K562 (cell line): ENCODE measurements around the gene PRKAR2B. TPM values are rescaled to one million over a fixed set of nuclear protein-coding genes. Genes with fewer than 3 reads are reported as not detected.

Experiments used
- ARID1B ChIP-seq: fragments of 450-650 bp; IDR thresholded peaks from 2 replicates; pipeline ENCODE4 v1.6.1; 2016; ENCODE audit warnings: antibody characterized with exemption, mild to moderate bottlenecking, inconsistent platforms
- BCL6 ChIP-seq: fragments of 250-450 bp; sonication (Bioruptor Pico); IDR thresholded peaks from 2 replicates; pipeline ENCODE4 v1.4.0; 2020
- CAMTA2 ChIP-seq: fragments of 250-450 bp; sonication (Bioruptor Pico); conservative IDR thresholded peaks from 2 replicates; pipeline ENCODE4 v1.5.1; 2022
- CEBPB ChIP-seq: fragments of 450-650 bp; IDR thresholded peaks from 2 replicates; pipeline ENCODE4 v1.6.1; 2016; ENCODE audit warnings: missing genetic modification characterization, missing compliant biosample characterization
- CREM ChIP-seq: IDR thresholded peaks from 2 replicates; pipeline ENCODE4 v1.6.1; 2014; ENCODE audit warnings: antibody characterized with exemption, low read depth
- DDX20 ChIP-seq: fragments of 450-650 bp; IDR thresholded peaks from 2 replicates; pipeline ENCODE4 v1.6.1; 2016; ENCODE audit warnings: missing genetic modification characterization, low read depth, mild to moderate bottlenecking, missing compliant biosample characterization, moderate library complexity
- EHMT2 ChIP-seq: fragments of 450-650 bp; IDR thresholded peaks from 2 replicates; pipeline ENCODE4 v1.6.1; 2018; ENCODE audit warnings: antibody characterized with exemption
- ETV5 ChIP-seq: sonication (generic); formaldehyde crosslinking; IDR thresholded peaks from 2 replicates; pipeline ENCODE4 v1.4.0; 2020; ENCODE audit warnings: low read depth, mild to moderate bottlenecking, missing genetic modification reagents
- HMGN3 ChIP-seq: IDR thresholded peaks from 2 replicates; pipeline ENCODE4 v1.6.1; 2011; ENCODE audit warnings: borderline replicate concordance, low read depth, mild to moderate bottlenecking, mixed read lengths, low read length; ENCODE audit not compliant: insufficient read length; ENCODE audit errors: extremely low read depth
- KLF16 ChIP-seq: IDR thresholded peaks from 2 replicates; pipeline ENCODE4 v1.6.1; 2016; ENCODE audit warnings: antibody characterized with exemption
- LCOR ChIP-seq: sonication (generic); formaldehyde crosslinking; IDR thresholded peaks from 2 replicates; pipeline ENCODE4 v1.8.0; 2022; ENCODE audit warnings: mild to moderate bottlenecking, missing genetic modification reagents
- MAFG ChIP-seq: fragments of 450-650 bp; conservative IDR thresholded peaks from 2 replicates; pipeline ENCODE4 v1.6.1; 2016; ENCODE audit warnings: missing genetic modification characterization, missing compliant biosample characterization
- MECOM ChIP-seq: fragments of 250-450 bp; sonication (Bioruptor Pico); IDR thresholded peaks from 2 replicates; pipeline ENCODE4 v1.8.0; 2022; ENCODE audit warnings: inconsistent platforms
- MTA3 ChIP-seq: fragments of 450-650 bp; formaldehyde crosslinking; IDR thresholded peaks from 2 replicates; pipeline ENCODE4 v1.6.1; 2017; ENCODE audit warnings: mild to moderate bottlenecking, borderline replicate concordance
- SRF ChIP-seq, 2 experiments: fragments of 250-450, 450-650 bp in 1 of 2; sonication (Bioruptor Pico) in 1 of 2; sonication (generic) in 1 of 2; formaldehyde crosslinking; IDR thresholded peaks; 2 replicates each; pipeline versions ENCODE4 v1.5.0 to v1.5.1; 2020 to 2022; ENCODE audit warnings: mild to moderate bottlenecking in 1 of 2, missing genetic modification reagents in 1 of 2
- TAF1 ChIP-seq: IDR thresholded peaks from 2 replicates; pipeline ENCODE4 v1.6.1; 2011; ENCODE audit warnings: mild to moderate bottlenecking, low read length, moderate library complexity; ENCODE audit not compliant: insufficient read depth, control insufficient read depth, severe bottlenecking; ENCODE audit errors: extremely low read depth
- XRCC5 ChIP-seq: fragments of 200-400 bp; formaldehyde crosslinking; IDR thresholded peaks from 2 replicates; pipeline ENCODE4 v1.6.1; 2017; ENCODE audit warnings: low read depth, mild to moderate bottlenecking, low read length
- ZNF140 ChIP-seq: fragments of 250-450 bp; sonication (Bioruptor Pico); IDR thresholded peaks from 2 replicates; pipeline ENCODE4 v1.8.0; 2021; ENCODE audit warnings: moderate library complexity, mild to moderate bottlenecking, inconsistent platforms
- ZNF143 ChIP-seq: sonication (generic); formaldehyde crosslinking; IDR thresholded peaks from 2 replicates; pipeline ENCODE4 v1.9.0; 2022; ENCODE audit warnings: mild to moderate bottlenecking, missing genetic modification reagents
- ZNF175 ChIP-seq: fragments of 200-800 bp; sonication (Bioruptor generic); IDR thresholded peaks from 2 replicates; pipeline ENCODE4 v1.6.1; 2016; ENCODE audit warnings: low read depth, mild to moderate bottlenecking, missing genetic modification characterization, missing compliant biosample characterization
- ZNF644 ChIP-seq: fragments of 200-800 bp; sonication (Bioruptor generic); IDR thresholded peaks from 2 replicates; pipeline ENCODE4 v1.6.1; 2016; ENCODE audit warnings: low read depth, missing genetic modification characterization, missing compliant biosample characterization
- polyA plus RNA-seq, 8 experiments: library from polyadenylated mRNA; depleted of rRNA in 4 of 8; stranded (reverse) in 5 of 8; unstranded in 3 of 8; fragments of >200 nt; fragmentation: Nextera tagmentation in 2 of 8; fragmentation: Illumina TruSeq in 1 of 8; extraction: Ambion mirVana in 2 of 8; extraction: Trizol in 1 of 8; gene quantifications; 2 replicates each; pipeline versions ENCODE4 v1.2.1 to v1.2.3, GENCODE V29; 2011 to 2014; ENCODE audit warnings: inconsistent platforms in 1 of 8, missing spikeins in 1 of 8
- total RNA-seq, 7 experiments: library from RNA; depleted of rRNA in 6 of 7; stranded (reverse); fragments of >200 nt in 6 of 7; fragmentation: Illumina TruSeq in 2 of 7; extraction: Trizol in 2 of 7; gene quantifications; 2 replicates each; pipeline versions ENCODE4 v1.2.1 to v1.2.3, GENCODE V29; 2011 to 2021; ENCODE audit warnings: low replicate concordance in 1 of 7
- TF ChIP-seq, protein P1 (sequence below), 2 experiments: fragments of 450-650 bp; conservative IDR thresholded peaks; 2 replicates each; pipeline ENCODE4 v1.6.1; 2017; ENCODE audit warnings: mild to moderate bottlenecking in 2 of 2, moderate library complexity in 2 of 2
- TF ChIP-seq, protein P2 (sequence below): IDR thresholded peaks from 2 replicates; pipeline ENCODE4 v1.6.1; 2016; ENCODE audit warnings: missing genetic modification characterization, missing compliant biosample characterization

Gene PRKAR2B
- total and polyA plus RNA-seq, 9 of the 15 experiments (the other 6 are each of a cell fraction or from before 2014, with no cell fraction given): 59.0 to 173 (median 129) TPM

DNA sequence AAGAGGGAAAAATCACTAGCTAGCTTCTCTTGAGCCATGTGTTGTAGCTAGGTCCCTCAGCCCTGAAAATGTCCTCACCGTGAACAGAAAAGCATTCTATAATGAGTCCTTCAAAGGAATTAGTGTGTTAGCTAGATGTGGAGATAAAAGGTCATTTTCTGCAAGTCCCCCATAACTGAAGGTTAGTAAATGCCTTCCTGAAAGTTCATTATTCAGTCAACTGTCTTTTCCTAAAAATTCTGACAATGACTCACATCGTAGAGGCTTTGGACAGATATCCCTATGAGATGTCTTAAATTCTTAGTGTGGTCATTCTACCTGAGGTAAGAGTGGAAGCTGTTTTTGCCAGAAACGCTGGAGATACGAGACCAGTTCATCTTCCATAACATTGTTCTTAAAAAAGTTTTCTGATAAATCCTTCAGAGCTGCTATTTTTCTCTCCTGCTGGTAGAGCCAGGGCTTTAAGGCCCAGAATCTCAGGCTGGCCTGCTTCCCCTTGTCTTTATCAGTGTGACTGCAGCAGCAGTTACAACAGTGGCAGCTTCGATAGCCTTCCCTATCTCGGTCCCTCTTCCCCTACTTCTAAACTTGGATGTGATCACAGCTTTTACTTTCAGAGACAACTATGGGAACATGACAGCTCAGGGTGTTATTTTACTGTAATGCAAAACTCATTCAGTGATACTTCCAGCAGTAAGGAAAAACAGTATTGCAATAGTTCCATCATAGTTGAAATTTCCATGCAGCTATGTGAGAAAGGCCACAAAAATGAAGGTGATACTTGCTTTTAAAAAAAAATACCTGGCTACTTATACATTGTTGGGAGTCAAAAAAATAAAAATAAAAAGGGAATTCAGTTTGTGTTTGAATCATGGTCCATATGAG is 37.3 kb upstream of the PRKAR2B start (continued):
- TF ChIP-seq DDX20: peak; percentile 67; the same call in 1 of the 2 replicates
- peak; percentile 61 for TF ChIP-seq MECOM
- peak; percentile 89 for TF ChIP-seq TAF1
- TF ChIP-seq XRCC5: peak; percentile 35; the same call in 1 of the 2 replicates
- peak; percentile 49; the same call in 1 of the 2 replicates for TF ChIP-seq BCL6 (CRISPR knock-in tag)
- TF ChIP-seq KLF16: peak; percentile 98
- TF ChIP-seq MAFG (tag): peak; percentile 3; the same call in 1 of the 2 replicates
- TF ChIP-seq LCOR (CRISPR knock-in tag): peak; percentile 98
- TF ChIP-seq, protein P1, sequence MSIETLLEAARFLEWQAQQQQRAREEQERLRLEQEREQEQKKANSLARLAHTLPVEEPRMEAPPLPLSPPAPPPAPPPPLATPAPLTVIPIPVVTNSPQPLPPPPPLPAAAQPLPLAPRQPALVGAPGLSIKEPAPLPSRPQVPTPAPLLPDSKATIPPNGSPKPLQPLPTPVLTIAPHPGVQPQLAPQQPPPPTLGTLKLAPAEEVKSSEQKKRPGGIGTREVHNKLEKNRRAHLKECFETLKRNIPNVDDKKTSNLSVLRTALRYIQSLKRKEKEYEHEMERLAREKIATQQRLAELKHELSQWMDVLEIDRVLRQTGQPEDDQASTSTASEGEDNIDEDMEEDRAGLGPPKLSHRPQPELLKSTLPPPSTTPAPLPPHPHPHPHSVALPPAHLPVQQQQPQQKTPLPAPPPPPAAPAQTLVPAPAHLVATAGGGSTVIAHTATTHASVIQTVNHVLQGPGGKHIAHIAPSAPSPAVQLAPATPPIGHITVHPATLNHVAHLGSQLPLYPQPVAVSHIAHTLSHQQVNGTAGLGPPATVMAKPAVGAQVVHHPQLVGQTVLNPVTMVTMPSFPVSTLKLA (conservative IDR thresholded peaks at IDR 0.05): peak; percentile 57 to 82
- TF ChIP-seq, protein P2, sequence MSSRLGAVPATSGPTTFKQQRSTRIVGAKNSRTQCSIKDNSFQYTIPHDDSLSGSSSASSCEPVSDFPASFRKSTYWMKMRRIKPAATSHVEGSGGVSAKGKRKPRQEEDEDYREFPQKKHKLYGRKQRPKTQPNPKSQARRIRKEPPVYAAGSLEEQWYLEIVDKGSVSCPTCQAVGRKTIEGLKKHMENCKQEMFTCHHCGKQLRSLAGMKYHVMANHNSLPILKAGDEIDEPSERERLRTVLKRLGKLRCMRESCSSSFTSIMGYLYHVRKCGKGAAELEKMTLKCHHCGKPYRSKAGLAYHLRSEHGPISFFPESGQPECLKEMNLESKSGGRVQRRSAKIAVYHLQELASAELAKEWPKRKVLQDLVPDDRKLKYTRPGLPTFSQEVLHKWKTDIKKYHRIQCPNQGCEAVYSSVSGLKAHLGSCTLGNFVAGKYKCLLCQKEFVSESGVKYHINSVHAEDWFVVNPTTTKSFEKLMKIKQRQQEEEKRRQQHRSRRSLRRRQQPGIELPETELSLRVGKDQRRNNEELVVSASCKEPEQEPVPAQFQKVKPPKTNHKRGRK (tag): no peak
- peak; percentile 51; the same call in 1 of the 2 replicates for TF ChIP-seq CAMTA2 (CRISPR knock-in tag)
- TF ChIP-seq ZNF175 (CRISPR knock-in tag): peak; percentile 95
- peak; percentile 86 for TF ChIP-seq HMGN3
- TF ChIP-seq EHMT2: peak; percentile 64; the same call in 1 of the 2 replicates
- peak in 1 of 2 experiments; percentile 32; a peak in 1 of 4 replicates for TF ChIP-seq SRF (CRISPR knock-in tag; IDR thresholded peaks at IDR 0.05)
- no peak for TF ChIP-seq ZNF143 (CRISPR knock-in tag)
- no peak for TF ChIP-seq ZNF140 (CRISPR knock-in tag)
- TF ChIP-seq ETV5 (CRISPR knock-in tag): peak; percentile 98
- peak; percentile 85 for TF ChIP-seq CEBPB (tag)
- TF ChIP-seq ARID1B: peak; percentile 100
- peak; percentile 92 for TF ChIP-seq MTA3
- peak; percentile 95 for TF ChIP-seq ZNF644 (tag)
- TF ChIP-seq CREM: peak; percentile 91
